NCI-H1694 treated with DMSO at 0.1 percent for 48 hours (cell line): ENCODE data around the gene HOXB6.

ENCODE experiments used
- DNase-seq: peaks from one replicate; lab custom pipeline; 2025; lab: John Stamatoyannopoulos, UW

HOXB6 gene

DNA sequence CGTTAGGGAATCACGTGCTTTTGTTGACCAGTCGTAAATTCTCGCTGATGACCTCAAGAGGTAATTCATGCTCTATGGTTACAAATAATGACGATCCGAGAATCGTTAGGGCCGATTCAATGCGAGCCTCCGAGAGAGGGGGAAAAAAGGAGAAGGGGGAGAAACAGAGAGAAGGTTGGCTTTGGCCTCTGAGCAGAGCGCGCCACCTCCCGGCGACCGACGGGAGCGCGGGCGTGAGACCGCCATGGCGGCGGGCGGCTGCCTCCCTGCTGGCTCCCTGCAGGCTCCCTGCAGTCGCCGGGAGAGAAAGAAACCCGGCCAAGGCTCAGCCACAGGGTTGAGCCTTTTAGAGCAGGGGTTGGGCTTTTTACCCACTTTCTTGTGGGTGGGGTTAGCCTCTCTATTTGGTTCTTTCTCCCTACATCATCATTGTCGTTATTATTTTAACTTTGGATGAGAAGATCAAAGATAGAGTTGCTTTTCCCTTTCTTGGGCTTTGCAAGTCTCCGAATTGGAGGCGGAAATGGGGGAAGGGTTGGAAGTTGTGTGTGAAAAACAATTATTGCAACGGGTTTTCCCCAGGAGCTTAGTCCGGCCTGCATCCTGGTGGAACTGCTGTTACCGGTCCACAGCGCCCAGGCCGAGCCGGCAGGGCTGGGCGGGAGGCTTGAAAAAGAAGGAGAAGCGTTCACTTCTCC, 10.8 kb downstream of the HOXB6 start:
- DNase-seq, result peak; percentile 74

GRCh38 chr17:48593126-48593829, 11.5 kb downstream of the HOXB6 start, which contains the start of gene HOXB5:
HOXB5 (minus strand) TSS chr17:48593779; CDS start chr17:48593682, 97 bp downstream.
- DNase-seq, result peak; percentile 31

GRCh38 chr17:48592577-48592976, 12.2 kb downstream of the HOXB6 start:
- DNase-seq, result no peak

GRCh38 chr17:48592057-48592514, 12.7 kb downstream of the HOXB6 start:
- no peak for DNase-seq

GRCh38 chr17:48591255-48592056, 13.3 kb downstream of the HOXB6 start:
- no peak for DNase-seq

GRCh38 chr17:48590607-48591161, 14.1 kb downstream of the HOXB6 start:
- no peak for DNase-seq

GRCh38 chr17:48589831-48590606, 14.8 kb downstream of the HOXB6 start, which contains the start of gene HOXB3:
HOXB3 (minus strand) TSS chr17:48590241; CDS start chr17:48552474, 37,767 bp downstream.
- DNase-seq, result no peak

- DNase-seq, result no peak
Observed at GRCh38 chr17:48589060-48589830, 15.5 kb downstream of the HOXB6 start.

DNA sequence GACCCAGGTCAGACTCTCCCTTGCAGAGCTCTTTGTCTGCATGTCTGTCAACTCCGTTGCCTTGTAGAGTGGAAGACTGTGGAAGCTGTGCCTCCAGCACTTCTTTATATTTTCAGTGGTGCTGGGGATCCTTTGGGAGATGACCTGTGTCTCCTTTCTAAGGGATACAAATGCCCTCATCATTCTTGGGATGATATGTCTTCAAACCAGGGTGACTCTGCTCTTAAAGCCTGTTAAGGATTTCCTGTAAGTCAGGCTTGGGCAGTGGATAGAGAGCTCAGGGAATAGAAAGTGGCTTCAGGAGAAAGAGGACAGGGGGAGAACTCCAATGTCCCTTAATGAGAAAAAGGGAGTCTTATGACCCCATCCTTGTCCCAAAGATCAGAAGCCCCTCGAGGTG, 16.3 kb downstream of the HOXB6 start:
- DNase-seq, result no peak

- no peak for DNase-seq
Observed at GRCh38 chr17:48588074-48588415, 16.7 kb downstream of the HOXB6 start.

GRCh38 chr17:48587276-48588073, 17.3 kb downstream of the HOXB6 start:
- no peak for DNase-seq

- DNase-seq, result no peak
Observed at GRCh38 chr17:48586355-48587258, 18.2 kb downstream of the HOXB6 start.

GRCh38 chr17:48584223-48584741, 20.5 kb downstream of the HOXB6 start:
- no peak for DNase-seq

DNA sequence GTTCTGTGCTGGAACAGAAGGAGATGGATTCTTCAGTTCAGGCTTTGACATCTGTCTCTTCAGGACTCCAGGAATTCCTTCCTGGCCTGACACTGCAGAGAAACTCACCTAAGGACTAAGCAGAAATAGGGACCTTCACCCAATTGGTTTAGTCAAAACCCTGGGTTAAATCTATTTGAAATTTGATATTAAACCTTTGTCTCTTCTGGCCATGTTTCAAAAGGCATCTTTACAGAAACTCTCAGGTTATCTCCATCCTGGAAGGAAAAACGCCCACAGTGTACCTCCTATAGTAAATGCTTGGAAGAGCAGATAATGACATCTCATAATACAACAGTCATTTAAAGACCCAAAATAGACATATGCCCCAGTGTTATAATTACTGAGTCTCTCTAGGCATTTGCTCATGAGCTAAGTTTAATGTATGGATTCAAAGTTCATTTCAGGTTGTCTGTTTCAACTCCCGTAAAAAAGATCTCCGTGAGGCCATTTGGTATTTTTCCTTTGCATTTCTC, 21.0 kb downstream of the HOXB6 start:
- DNase-seq, result no peak

- no peak for DNase-seq
Observed at GRCh38 chr17:48582750-48583069, 22.1 kb downstream of the HOXB6 start.

DNA sequence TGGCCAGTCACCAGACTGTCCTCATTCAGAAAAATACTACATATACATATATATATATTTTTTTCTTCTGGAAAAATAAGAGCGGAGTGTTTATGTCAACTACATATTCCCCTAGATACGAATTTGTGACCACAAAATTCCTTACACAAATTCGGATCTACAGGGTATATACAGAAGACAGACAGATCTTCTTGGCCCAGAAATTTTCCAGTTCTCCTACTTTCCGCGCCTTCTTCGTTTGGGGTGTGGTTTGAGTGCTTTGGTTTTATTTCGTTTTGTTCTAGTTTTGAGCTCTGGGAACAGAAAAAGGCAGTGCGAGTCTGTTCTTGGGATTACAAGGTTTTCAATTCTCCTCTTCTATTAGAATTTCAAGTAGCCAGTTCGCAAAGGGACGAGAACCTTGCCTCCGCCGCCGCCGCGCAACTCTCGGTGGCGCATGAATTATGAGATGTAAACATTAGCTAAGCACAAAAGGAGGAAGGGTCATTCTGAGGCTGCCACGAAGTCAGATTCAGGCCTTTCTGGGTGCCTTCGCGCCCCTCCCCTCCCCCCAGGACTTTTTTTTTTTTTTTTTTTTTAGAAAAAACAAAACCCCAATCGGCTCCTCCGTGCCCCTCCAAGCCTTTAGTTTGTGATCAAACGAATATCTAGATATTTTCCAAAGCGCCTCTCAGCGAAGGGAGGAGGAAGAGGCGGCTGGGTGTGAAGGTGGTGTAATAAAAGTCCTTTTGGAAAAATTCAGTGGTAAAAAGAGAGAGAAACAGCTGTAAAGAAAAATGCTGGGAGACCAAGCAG, 24.8 kb downstream of the HOXB6 start:
- DNase-seq, result no peak

- DNase-seq, result no peak
Observed at GRCh38 chr17:48579471-48579759, 25.4 kb downstream of the HOXB6 start.
